Mammary epithelial cell (primary cell): ENCODE measurements around the gene SERPINB2.

Experiments used
- CTCF ChIP-seq, 2 donors: IDR thresholded peaks in 1 of 2; conservative IDR thresholded peaks in 1 of 2; 2 replicates each; pipeline ENCODE4 v1.5.1; 2011 to 2012; ENCODE audit warnings: inconsistent platforms in 2 of 2, low read length in 2 of 2, mild to moderate bottlenecking in 2 of 2, control low read depth in 1 of 2, low read depth in 1 of 2; ENCODE audit not compliant: insufficient read depth in 1 of 2; ENCODE audit errors: extremely low read depth in 1 of 2
- EZH2 ChIP-seq: IDR thresholded peaks from 2 replicates; pipeline ENCODE4 v1.6.1; 2012; ENCODE audit warnings: low read length, inconsistent platforms, borderline replicate concordance

- no peak for TF ChIP-seq CTCF (conservative IDR thresholded peaks at IDR 0.05 in 1 of 2, IDR thresholded peaks at IDR 0.05 in 1 of 2; ENCODE audit: extremely low read depth in 1 of 2, insufficient read depth in 1 of 2, low read depth in 1 of 2, low read length in 2 of 2)
- TF ChIP-seq EZH2 = no peak
Measured at GRCh38 chr18:63888470-63889190, 1.1 kb downstream of the SERPINB2 start.
